Testis (tissue), 2 donors: Measurements from ENCODE around the gene SLC4A2.

Source experiments
- CTCF ChIP-seq, 3 experiments: fragments of 450-650 bp in 2 of 3; fragments of 200-600 bp in 1 of 3; sonication (generic) in 1 of 3; IDR thresholded peaks; one replicate each; pipeline ENCODE4 v1.5.1; 2016 to 2019; ENCODE audit warnings: antibody characterized with exemption in 3 of 3, mild to moderate bottlenecking in 2 of 3, moderate library complexity in 1 of 3
- POLR2A ChIP-seq: fragments of 450-650 bp; IDR thresholded peaks from one replicate; pipeline ENCODE4 v1.6.1; 2017; ENCODE audit warnings: antibody characterized with exemption, mild to moderate bottlenecking, moderate library complexity

DNA sequence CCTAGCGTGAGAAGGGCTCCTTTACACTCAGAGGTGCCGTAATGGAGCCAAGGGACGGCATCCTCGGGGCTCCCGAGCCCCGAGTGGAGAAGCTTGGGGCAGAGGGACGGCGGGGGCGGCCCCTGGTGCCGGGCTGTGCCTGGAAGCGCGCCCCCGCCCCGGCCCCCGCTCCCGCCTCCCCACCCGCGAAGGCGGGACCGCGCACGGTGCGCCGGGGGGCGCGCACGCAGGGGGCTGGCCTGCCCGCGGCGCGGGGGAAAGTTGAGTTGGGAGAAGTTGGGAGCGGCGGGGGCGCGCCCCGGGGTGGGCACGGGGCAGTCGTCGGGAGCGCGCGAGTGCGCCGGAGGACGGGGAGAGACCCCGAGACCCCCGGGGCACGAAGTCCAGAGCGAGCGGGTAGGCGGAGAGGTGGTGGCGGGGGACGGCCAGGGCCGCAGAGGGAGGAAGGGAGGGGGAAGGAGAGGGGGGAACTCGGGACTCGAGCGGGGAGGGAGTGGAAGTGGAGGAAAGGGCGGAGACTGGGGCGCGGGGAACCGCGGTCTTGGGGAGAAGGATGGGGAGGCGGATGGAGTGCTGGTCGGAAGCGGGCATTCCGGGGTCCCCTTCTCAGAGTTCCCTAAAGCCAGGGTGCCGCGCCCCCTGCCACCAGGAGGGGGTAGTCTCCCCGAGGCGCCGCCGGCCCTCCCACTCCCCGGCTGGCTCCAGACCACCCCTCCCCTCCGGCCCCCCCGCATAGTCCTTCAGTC, at the start of gene SLC4A2:
- TF ChIP-seq CTCF (IDR thresholded peaks at IDR 0.05) (peak; percentile 18 to 51 (median 19)), POLR2A (no peak)
